Measurements from ENCODE around the gene SEC23A.
"Not testable (repeated sequence)": the region's sequence is repeated elsewhere in the genome, so short reads cannot be mapped to it uniquely, and the experiment has no call there.

Gene SEC23A

DNA sequence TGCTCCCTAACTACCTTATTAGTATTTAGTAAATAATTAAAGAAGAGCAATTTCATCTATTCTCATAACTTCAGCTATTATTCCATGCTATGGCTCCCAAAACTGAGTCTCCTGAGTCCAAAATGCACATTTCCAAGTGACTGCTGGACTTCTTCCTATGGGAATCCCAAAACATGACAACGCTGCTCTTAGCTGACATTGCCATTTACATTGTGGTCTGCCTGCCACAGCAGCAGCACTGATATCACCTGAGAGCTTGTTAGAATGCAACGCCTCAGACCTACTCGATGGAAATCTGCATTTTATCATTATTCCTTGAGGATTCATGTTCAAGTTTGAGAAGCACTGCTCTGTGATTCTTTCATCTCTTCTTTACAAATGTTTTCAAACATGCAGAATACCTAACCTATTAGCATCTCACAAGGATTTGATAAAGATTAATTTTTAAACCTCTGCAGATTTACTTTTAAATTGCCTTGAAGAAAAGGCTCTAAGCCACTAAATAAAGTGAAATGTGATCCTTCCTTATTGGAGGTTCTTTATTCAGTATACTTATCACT, 77.7 kb downstream of the SEC23A start:
- Histone ChIP-seq H3K79me1 (ENCODE audit: low read length) (no peaks in the 10 kb centered on the region), H3K14ac (ENCODE audit: low read length) (no peak overlapping the region), H2AK5ac (ENCODE audit: low read length) (no peak overlapping the region), H3K4me2 (ENCODE audit: low read length) (no peak overlapping the region), H3K4me1 (ENCODE audit: control insufficient read depth in 1 of 2, insufficient read depth in 2 of 2, low read length in 2 of 2) (no peaks in the 10 kb centered on the region), H3K27me3 (ENCODE audit: insufficient read depth, low read length) (no peaks in the 10 kb centered on the region), H4K12ac (ENCODE audit: low read depth, low read length) (no peak overlapping the region), H3K4me3 (ENCODE audit: low read depth, low read length) (no peak overlapping the region), H3K18ac (ENCODE audit: low read length) (no peak overlapping the region), H3K9me3 (ENCODE audit: insufficient read depth, low read depth, low read length) (no peaks in the 10 kb centered on the region), H4K91ac (ENCODE audit: low read depth, low read length) (no peak overlapping the region), H3K27ac (ENCODE audit: low read depth, low read length) (no peak overlapping the region), H2BK12ac (ENCODE audit: low read length) (no peak overlapping the region), H2BK120ac (ENCODE audit: insufficient read depth, low read length, poor library complexity) (no peak overlapping the region), H4K8ac (ENCODE audit: low read depth, low read length) (no peak overlapping the region), H3K9ac (ENCODE audit: low read length) (no peak overlapping the region), H2AFZ (ENCODE audit: insufficient read depth, low read length, poor library complexity) (no peak overlapping the region), H3K23ac (ENCODE audit: low read length) (no peak overlapping the region), H3K36me3 (ENCODE audit: control insufficient read depth in 1 of 2, insufficient read depth in 2 of 2, low read length in 2 of 2) (peaks cover 7 to 10% of the 10 kb centered on the region in 2 experiments), H3K4ac (ENCODE audit: low read depth, low read length) (no peak overlapping the region), H2BK5ac (ENCODE audit: low read depth, low read length, poor library complexity) (no peak overlapping the region), H3K79me2 (ENCODE audit: control insufficient read depth, insufficient read depth, low read length, poor library complexity) (no peaks in the 10 kb centered on the region)
- no peak for DNase-seq
- WGBS (ENCODE audit: extremely low coverage, insufficient coverage, insufficient read length), result no CpG with 5 or more reads among the region's 3 CpGs

- H4K8ac ChIP-seq (ENCODE audit: low read depth, low read length), result no peak overlapping the region
- H3K4me1 ChIP-seq (ENCODE audit: control insufficient read depth in 1 of 2, insufficient read depth in 2 of 2, low read length in 2 of 2), result no peaks in the 10 kb centered on the region
- H2AFZ ChIP-seq (ENCODE audit: insufficient read depth, low read length, poor library complexity), result no peak overlapping the region
- no peak overlapping the region for H3K14ac ChIP-seq (ENCODE audit: low read length)
- no peak overlapping the region for H3K9ac ChIP-seq (ENCODE audit: low read length)
- no peak overlapping the region for H4K91ac ChIP-seq (ENCODE audit: low read depth, low read length)
- no peak overlapping the region for H2BK12ac ChIP-seq (ENCODE audit: low read length)
- no peak overlapping the region for H3K27ac ChIP-seq (ENCODE audit: low read depth, low read length)
- no peak overlapping the region for H3K18ac ChIP-seq (ENCODE audit: low read length)
- no peaks in the 10 kb centered on the region for H3K9me3 ChIP-seq (ENCODE audit: insufficient read depth, low read depth, low read length)
- no CpG with 5 or more reads among the region's 12 CpGs for WGBS (ENCODE audit: extremely low coverage, insufficient coverage, insufficient read length)
- no peak overlapping the region for H2BK120ac ChIP-seq (ENCODE audit: insufficient read depth, low read length, poor library complexity)
- H3K27me3 ChIP-seq (ENCODE audit: insufficient read depth, low read length), result no peaks in the 10 kb centered on the region
- no peaks in the 10 kb centered on the region for H3K36me3 ChIP-seq (ENCODE audit: control insufficient read depth in 1 of 2, insufficient read depth in 2 of 2, low read length in 2 of 2)
- H2AK5ac ChIP-seq (ENCODE audit: low read length), result no peak overlapping the region
- H3K4me3 ChIP-seq (ENCODE audit: low read depth, low read length), result no peak overlapping the region
- no peak overlapping the region for H4K12ac ChIP-seq (ENCODE audit: low read depth, low read length)
- no peak overlapping the region for H3K4me2 ChIP-seq (ENCODE audit: low read length)
- H3K23ac ChIP-seq (ENCODE audit: low read length), result no peak overlapping the region
- DNase-seq, result no peak
- H3K4ac ChIP-seq (ENCODE audit: low read depth, low read length), result no peak overlapping the region
- no peaks in the 10 kb centered on the region for H3K79me1 ChIP-seq (ENCODE audit: low read length)
- no peak overlapping the region for H2BK5ac ChIP-seq (ENCODE audit: low read depth, low read length, poor library complexity)
- H3K79me2 ChIP-seq (ENCODE audit: control insufficient read depth, insufficient read depth, low read length, poor library complexity), result no peaks in the 10 kb centered on the region
Measured at GRCh38 chr14:39023939-39024871, 78.8 kb downstream of the SEC23A start.

- not testable (repeated sequence) for H3K18ac ChIP-seq (ENCODE audit: low read length); H3K9ac ChIP-seq (ENCODE audit: low read length); H3K4ac ChIP-seq (ENCODE audit: low read depth, low read length); H3K9me3 ChIP-seq (ENCODE audit: insufficient read depth, low read depth, low read length); DNase-seq; H3K36me3 ChIP-seq (ENCODE audit: control insufficient read depth in 1 of 2, insufficient read depth in 2 of 2, low read length in 2 of 2); H3K27ac ChIP-seq (ENCODE audit: low read depth, low read length); H3K23ac ChIP-seq (ENCODE audit: low read length); H2AK5ac ChIP-seq (ENCODE audit: low read length); H3K14ac ChIP-seq (ENCODE audit: low read length); H3K79me1 ChIP-seq (ENCODE audit: low read length); H2BK5ac ChIP-seq (ENCODE audit: low read depth, low read length, poor library complexity); H2AFZ ChIP-seq (ENCODE audit: insufficient read depth, low read length, poor library complexity); H4K12ac ChIP-seq (ENCODE audit: low read depth, low read length); H4K8ac ChIP-seq (ENCODE audit: low read depth, low read length); H3K79me2 ChIP-seq (ENCODE audit: control insufficient read depth, insufficient read depth, low read length, poor library complexity); H3K4me1 ChIP-seq (ENCODE audit: control insufficient read depth in 1 of 2, insufficient read depth in 2 of 2, low read length in 2 of 2); H3K4me3 ChIP-seq (ENCODE audit: low read depth, low read length); H3K27me3 ChIP-seq (ENCODE audit: insufficient read depth, low read length); H2BK120ac ChIP-seq (ENCODE audit: insufficient read depth, low read length, poor library complexity); H2BK12ac ChIP-seq (ENCODE audit: low read length)
- Histone ChIP-seq H3K4me2 (ENCODE audit: low read length) (peak overlapping the region; percentile 61), H4K91ac (ENCODE audit: low read depth, low read length) (peak overlapping the region; percentile 14)
- no CpG with 5 or more reads among the region's 33 CpGs for WGBS (ENCODE audit: extremely low coverage, insufficient coverage, insufficient read length)
Measured at GRCh38 chr14:39017096-39018016, 85.7 kb downstream of the SEC23A start.

DNA sequence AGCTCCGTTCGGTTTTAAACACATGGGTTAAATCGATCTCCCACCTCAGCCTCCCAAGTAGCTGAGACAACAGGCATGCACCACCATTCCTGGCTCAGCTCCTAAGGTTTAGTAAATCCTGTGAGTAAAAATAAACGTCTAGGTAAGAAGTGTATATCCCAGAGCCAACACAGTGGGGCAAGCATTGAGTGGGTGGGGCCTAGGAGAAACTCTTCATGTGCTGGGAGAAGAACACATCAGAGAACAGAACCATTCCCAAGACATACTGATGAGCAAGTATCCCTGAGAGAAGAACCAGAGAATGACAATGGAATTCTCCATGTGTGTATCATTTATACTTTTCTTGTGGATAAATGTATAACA, 86.3 kb downstream of the SEC23A start:
- peaks cover 0 to 5% of the 10 kb centered on the region in 2 experiments for H3K36me3 ChIP-seq (ENCODE audit: control insufficient read depth in 1 of 2, insufficient read depth in 2 of 2, low read length in 2 of 2)
- H4K8ac ChIP-seq (ENCODE audit: low read depth, low read length), result no peak overlapping the region
- H3K9ac ChIP-seq (ENCODE audit: low read length), result no peak overlapping the region
- no peaks in the 10 kb centered on the region for H3K79me1 ChIP-seq (ENCODE audit: low read length)
- H3K4me2 ChIP-seq (ENCODE audit: low read length), result no peak overlapping the region
- no peak overlapping the region for H2BK5ac ChIP-seq (ENCODE audit: low read depth, low read length, poor library complexity)
- no peak overlapping the region for H2BK120ac ChIP-seq (ENCODE audit: insufficient read depth, low read length, poor library complexity)
- no peak overlapping the region for H2AK5ac ChIP-seq (ENCODE audit: low read length)
- no peak overlapping the region for H3K4me3 ChIP-seq (ENCODE audit: low read depth, low read length)
- no peaks in the 10 kb centered on the region for H3K9me3 ChIP-seq (ENCODE audit: insufficient read depth, low read depth, low read length)
- WGBS (ENCODE audit: extremely low coverage, insufficient coverage, insufficient read length), result no CpG with 5 or more reads among the region's 4 CpGs
- no peaks in the 10 kb centered on the region for H3K27me3 ChIP-seq (ENCODE audit: insufficient read depth, low read length)
- no peak overlapping the region for H3K4ac ChIP-seq (ENCODE audit: low read depth, low read length)
- H3K4me1 ChIP-seq (ENCODE audit: control insufficient read depth in 1 of 2, insufficient read depth in 2 of 2, low read length in 2 of 2), result no peaks in the 10 kb centered on the region
- H2BK12ac ChIP-seq (ENCODE audit: low read length), result no peak overlapping the region
- no peak for DNase-seq
- no peak overlapping the region for H3K18ac ChIP-seq (ENCODE audit: low read length)
- no peak overlapping the region for H3K23ac ChIP-seq (ENCODE audit: low read length)
- no peak overlapping the region for H2AFZ ChIP-seq (ENCODE audit: insufficient read depth, low read length, poor library complexity)
- H4K12ac ChIP-seq (ENCODE audit: low read depth, low read length), result no peak overlapping the region
- H4K91ac ChIP-seq (ENCODE audit: low read depth, low read length), result no peak overlapping the region
- no peak overlapping the region for H3K14ac ChIP-seq (ENCODE audit: low read length)
- no peak overlapping the region for H3K27ac ChIP-seq (ENCODE audit: low read depth, low read length)
- no peaks in the 10 kb centered on the region for H3K79me2 ChIP-seq (ENCODE audit: control insufficient read depth, insufficient read depth, low read length, poor library complexity)

Measured in trophoblast cell (in vitro differentiated cells and primary cell).